ENCODE results near the gene IQGAP1.
"Not testable (repeated sequence)": the region's sequence is repeated elsewhere in the genome, so short reads cannot be mapped to it uniquely, and the experiment has no call there.

IQGAP1 gene

GRCh38 chr15:90500171-90500570 is 112.1 kb downstream of the IQGAP1 start:
- no peak overlapping the region for H3K27ac ChIP-seq
- no peaks in the 10 kb centered on the region for H3K27me3 ChIP-seq
- H3K9me3 ChIP-seq (replicated peaks in 1 of 11), result no peaks in the 10 kb centered on the region
- H3K9ac ChIP-seq, result no peak overlapping the region
- no peak for TF ChIP-seq Cebpa-rat (IDR thresholded peaks at IDR 0.05)
- H3K4me1 ChIP-seq, result peaks cover 0 to 18% (median 0%) of the 10 kb centered on the region in 10 experiments; a peak in 8 of 20 replicates
- no peak overlapping the region for H3K4me2 ChIP-seq
- peaks cover 74 to 92% (median 77%) of the 10 kb centered on the region in 11 experiments for H3K36me3 ChIP-seq
- H3K4me3 ChIP-seq, result no peak overlapping the region
- peaks cover 0 to 65% (median 0%) of the 10 kb centered on the region in 11 experiments; a peak in 5 of 22 replicates for H4K20me1 ChIP-seq

GRCh38 chr15:90501898-90502297 is 113.9 kb downstream of the IQGAP1 start:
- peaks cover 0 to 48% (median 0%) of the 10 kb centered on the region in 11 experiments; a peak in 4 of 22 replicates for H4K20me1 ChIP-seq
- H3K36me3 ChIP-seq, result peaks cover 56 to 92% (median 63%) of the 10 kb centered on the region in 11 experiments
- H3K27me3 ChIP-seq, result no peaks in the 10 kb centered on the region
- H3K4me2 ChIP-seq, result no peak overlapping the region
- no peak for TF ChIP-seq Cebpa-rat (IDR thresholded peaks at IDR 0.05)
- no peaks in the 10 kb centered on the region for H3K9me3 ChIP-seq (replicated peaks in 1 of 11)
- peaks cover 0 to 7% (median 0%) of the 10 kb centered on the region in 10 experiments; a peak in 8 of 20 replicates for H3K4me1 ChIP-seq
- no peak overlapping the region for H3K27ac ChIP-seq
- H3K4me3 ChIP-seq, result no peak overlapping the region
- no peak overlapping the region for H3K9ac ChIP-seq

- not testable (repeated sequence) for H3K9ac ChIP-seq, H4K20me1 ChIP-seq, H3K4me3 ChIP-seq, H3K27ac ChIP-seq, H3K27me3 ChIP-seq, H3K4me2 ChIP-seq
- H3K36me3 ChIP-seq, result peaks cover 0 to 59% (median 10%) of the 10 kb centered on the region in 11 experiments; a peak in 14 of 22 replicates
- H3K9me3 ChIP-seq (replicated peaks in 1 of 11), result peaks cover 0 to 39% (median 33%) of the 10 kb centered on the region in 11 experiments; a peak in 18 of 22 replicates
- peaks cover under 1 to 41% (median 2%) of the 10 kb centered on the region in 10 experiments; a peak in 16 of 20 replicates for H3K4me1 ChIP-seq
Measured at GRCh38 chr15:90510781-90511180, 122.7 kb downstream of the IQGAP1 start.

GRCh38 chr15:90511211-90511618 is 123.2 kb downstream of the IQGAP1 start:
- not testable (repeated sequence) for H3K27me3 ChIP-seq, H3K9ac ChIP-seq, H3K4me3 ChIP-seq, H3K4me2 ChIP-seq, H3K27ac ChIP-seq, H4K20me1 ChIP-seq
- Histone ChIP-seq H3K9me3 (replicated peaks in 1 of 11) (peaks cover 0 to 39% (median 33%) of the 10 kb centered on the region in 11 experiments; a peak in 18 of 22 replicates), H3K36me3 (peaks cover 0 to 55% (median 10%) of the 10 kb centered on the region in 11 experiments; a peak in 14 of 22 replicates), H3K4me1 (peaks cover 5 to 45% (median 7%) of the 10 kb centered on the region in 10 experiments; a peak in 18 of 20 replicates)

GRCh38 chr15:90512276-90512675 is 124.2 kb downstream of the IQGAP1 start:
- Histone ChIP-seq H3K36me3 (peaks cover 0 to 44% (median 10%) of the 10 kb centered on the region in 11 experiments; a peak in 13 of 22 replicates), H3K27ac (peak overlapping the region in 2 of 11 experiments; percentile 1 to 29; a peak in 2 of 22 replicates), H3K9ac (no peak overlapping the region), H3K27me3 (no peaks in the 10 kb centered on the region), H3K4me2 (peak overlapping the region in 2 of 11 experiments; percentile 72 to 79; a peak in 4 of 22 replicates), H4K20me1 (no peaks in the 10 kb centered on the region), H3K9me3 (replicated peaks in 1 of 11) (peaks cover 0 to 39% (median 33%) of the 10 kb centered on the region in 11 experiments; a peak in 18 of 22 replicates), H3K4me3 (no peak overlapping the region), H3K4me1 (peaks cover 5 to 53% (median 11%) of the 10 kb centered on the region in 10 experiments; a peak in 18 of 20 replicates)
- TF ChIP-seq Cebpa-rat (IDR thresholded peaks at IDR 0.05), result no peak

GRCh38 chr15:90512981-90513380 is 124.9 kb downstream of the IQGAP1 start:
- Histone ChIP-seq H3K4me2 (peak overlapping the region in 3 of 11 experiments; percentile 24 to 79 (median 72); a peak in 6 of 22 replicates), H3K27me3 (no peaks in the 10 kb centered on the region), H3K9ac (no peak overlapping the region), H3K36me3 (peaks cover 0 to 37% (median 10%) of the 10 kb centered on the region in 11 experiments; a peak in 12 of 22 replicates), H4K20me1 (no peaks in the 10 kb centered on the region), H3K4me1 (peaks cover 5 to 53% (median 11%) of the 10 kb centered on the region in 10 experiments; a peak in 18 of 20 replicates), H3K27ac (peak overlapping the region in 1 of 11 experiments; percentile 29; a peak in 2 of 22 replicates), H3K4me3 (no peak overlapping the region), H3K9me3 (replicated peaks in 1 of 11) (peaks cover 0 to 39% (median 33%) of the 10 kb centered on the region in 11 experiments; a peak in 18 of 22 replicates)
- TF ChIP-seq Cebpa-rat (IDR thresholded peaks at IDR 0.05), result no peak

- no peaks in the 10 kb centered on the region for H3K27me3 ChIP-seq
- no peak overlapping the region for H3K4me3 ChIP-seq
- H3K9ac ChIP-seq, result no peak overlapping the region
- peaks cover 0 to 39% (median 33%) of the 10 kb centered on the region in 11 experiments; a peak in 18 of 22 replicates for H3K9me3 ChIP-seq (replicated peaks in 1 of 11)
- TF ChIP-seq Cebpa-rat (IDR thresholded peaks at IDR 0.05), result no peak
- H3K4me2 ChIP-seq, result peak overlapping the region in 2 of 11 experiments; percentile 72 to 79; a peak in 4 of 22 replicates
- H3K4me1 ChIP-seq, result peaks cover 5 to 53% (median 11%) of the 10 kb centered on the region in 10 experiments; a peak in 18 of 20 replicates
- peaks cover 0 to 34% (median 10%) of the 10 kb centered on the region in 11 experiments; a peak in 12 of 22 replicates for H3K36me3 ChIP-seq
- peak overlapping the region in 2 of 11 experiments; percentile 23 to 39; a peak in 2 of 22 replicates for H3K27ac ChIP-seq
- no peaks in the 10 kb centered on the region for H4K20me1 ChIP-seq
Measured at GRCh38 chr15:90513448-90513847, 125.4 kb downstream of the IQGAP1 start.

GRCh38 chr15:90513893-90514292 is 125.9 kb downstream of the IQGAP1 start:
- not testable (repeated sequence) for H3K9ac ChIP-seq, H3K27me3 ChIP-seq, H3K4me3 ChIP-seq, H4K20me1 ChIP-seq, H3K27ac ChIP-seq
- H3K36me3 ChIP-seq, result peaks cover 0 to 30% (median 10%) of the 10 kb centered on the region in 11 experiments; a peak in 12 of 22 replicates
- H3K4me1 ChIP-seq, result peaks cover 5 to 53% (median 11%) of the 10 kb centered on the region in 10 experiments; a peak in 18 of 20 replicates
- H3K9me3 ChIP-seq (replicated peaks in 1 of 11), result peaks cover 0 to 39% (median 33%) of the 10 kb centered on the region in 11 experiments; a peak in 18 of 22 replicates
- peak overlapping the region in 2 of 11 experiments; percentile 72 to 79; a peak in 3 of 22 replicates for H3K4me2 ChIP-seq

GRCh38 chr15:90519688-90520087 is 131.6 kb downstream of the IQGAP1 start:
- no peaks in the 10 kb centered on the region for H3K36me3 ChIP-seq
- no peaks in the 10 kb centered on the region for H3K9me3 ChIP-seq (replicated peaks in 1 of 11)
- no peaks in the 10 kb centered on the region for H3K27me3 ChIP-seq
- no peaks in the 10 kb centered on the region for H4K20me1 ChIP-seq
- peaks cover 9 to 23% (median 19%) of the 10 kb centered on the region in 10 experiments; a peak in 19 of 20 replicates for H3K4me1 ChIP-seq
- no peak overlapping the region for H3K4me3 ChIP-seq
- no peak overlapping the region for H3K4me2 ChIP-seq
- no peak for TF ChIP-seq Cebpa-rat (IDR thresholded peaks at IDR 0.05)
- no peak overlapping the region for H3K9ac ChIP-seq
- no peak overlapping the region for H3K27ac ChIP-seq

All from BLaER1 treated with 17β-estradiol and CSF1 and Interleukin-3, amounts not matched to agents 10 nM and 100 nM (cell line).